ENCODE data around the gene ZBTB16.

ZBTB16 gene

DNA sequence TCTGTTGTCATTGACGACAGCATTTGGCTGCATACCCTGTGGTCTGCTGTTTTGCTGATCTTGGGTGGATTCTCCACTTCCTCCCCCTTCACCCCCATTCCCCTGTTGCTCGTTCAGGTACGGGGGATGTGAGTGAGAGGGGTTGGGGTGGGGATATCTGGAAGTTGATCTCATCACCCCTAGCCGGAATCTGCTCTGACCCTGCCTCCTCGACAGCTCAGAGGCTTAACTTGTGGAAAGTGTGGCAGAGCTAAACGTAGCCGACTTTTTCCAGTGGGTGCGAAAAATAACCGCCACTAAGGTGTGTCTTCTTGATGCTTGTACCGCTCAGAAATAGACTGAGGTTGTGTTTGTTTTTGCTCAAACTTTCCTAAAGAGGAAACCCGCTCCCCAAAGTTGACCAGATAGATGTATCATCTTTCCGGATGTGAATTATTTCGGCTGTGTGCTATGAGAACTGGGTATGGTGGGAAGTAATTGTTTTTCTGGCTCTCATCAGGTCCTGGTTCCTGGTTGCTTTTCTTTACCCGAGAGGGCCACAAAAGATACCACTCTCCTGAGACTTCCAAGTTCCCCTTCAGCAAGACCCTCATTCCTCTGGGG, 6.6 kb downstream of the ZBTB16 start:
- Histone ChIP-seq H3K27ac (no peak overlapping the region), H3K36me3 (no peaks in the 10 kb centered on the region), H3K9me3 (ENCODE audit: severe bottlenecking) (no peaks in the 10 kb centered on the region), H3K27me3 (ENCODE audit: insufficient read depth, low read depth, severe bottlenecking) (peaks cover 20% of the 10 kb centered on the region), H3K4me3 (ENCODE audit: low read depth, low read length) (no peak overlapping the region)
- no peak for DNase-seq
- TF ChIP-seq CTCF (IDR thresholded peaks at IDR 0.05; ENCODE audit: low read depth, low read length): no peak

DNA sequence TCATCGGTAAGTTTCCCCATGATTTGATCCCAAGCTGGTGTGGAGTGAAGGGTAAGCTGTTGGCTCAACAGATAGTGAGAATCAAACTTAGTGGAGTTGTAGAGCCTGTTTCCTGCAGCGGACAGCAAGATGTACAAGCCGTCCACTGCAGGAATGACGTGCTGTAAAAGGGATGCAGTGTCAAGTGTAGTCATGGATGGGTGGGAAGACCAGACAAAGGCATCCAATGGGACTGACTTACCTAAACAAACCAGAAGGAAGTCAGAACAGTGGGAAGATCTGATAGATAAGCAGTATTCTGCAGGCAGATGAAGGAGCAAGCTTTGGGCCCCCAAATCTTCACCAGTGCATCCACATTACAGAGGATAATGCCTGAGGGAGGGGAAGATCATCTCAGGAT, 8.8 kb downstream of the ZBTB16 start:
- DNase-seq: no peak
- no peak overlapping the region for H3K27ac ChIP-seq
- H3K4me3 ChIP-seq (ENCODE audit: low read depth, low read length): no peak overlapping the region
- H3K36me3 ChIP-seq: no peaks in the 10 kb centered on the region
- H3K27me3 ChIP-seq (ENCODE audit: insufficient read depth, low read depth, severe bottlenecking): peaks cover 4% of the 10 kb centered on the region
- no peaks in the 10 kb centered on the region for H3K9me3 ChIP-seq (ENCODE audit: severe bottlenecking)
- TF ChIP-seq CTCF (IDR thresholded peaks at IDR 0.05; ENCODE audit: low read depth, low read length): no peak

- no peak overlapping the region for H3K27ac ChIP-seq
- no peak overlapping the region for H3K4me3 ChIP-seq (ENCODE audit: low read depth, low read length)
- H3K27me3 ChIP-seq (ENCODE audit: insufficient read depth, low read depth, severe bottlenecking): no peaks in the 10 kb centered on the region
- H3K36me3 ChIP-seq: no peaks in the 10 kb centered on the region
- DNase-seq: no peak
- TF ChIP-seq CTCF (IDR thresholded peaks at IDR 0.05; ENCODE audit: low read depth, low read length): no peak
- H3K9me3 ChIP-seq (ENCODE audit: severe bottlenecking): no peaks in the 10 kb centered on the region
Measured at GRCh38 chr11:114070464-114071139, 11.1 kb downstream of the ZBTB16 start.

DNA sequence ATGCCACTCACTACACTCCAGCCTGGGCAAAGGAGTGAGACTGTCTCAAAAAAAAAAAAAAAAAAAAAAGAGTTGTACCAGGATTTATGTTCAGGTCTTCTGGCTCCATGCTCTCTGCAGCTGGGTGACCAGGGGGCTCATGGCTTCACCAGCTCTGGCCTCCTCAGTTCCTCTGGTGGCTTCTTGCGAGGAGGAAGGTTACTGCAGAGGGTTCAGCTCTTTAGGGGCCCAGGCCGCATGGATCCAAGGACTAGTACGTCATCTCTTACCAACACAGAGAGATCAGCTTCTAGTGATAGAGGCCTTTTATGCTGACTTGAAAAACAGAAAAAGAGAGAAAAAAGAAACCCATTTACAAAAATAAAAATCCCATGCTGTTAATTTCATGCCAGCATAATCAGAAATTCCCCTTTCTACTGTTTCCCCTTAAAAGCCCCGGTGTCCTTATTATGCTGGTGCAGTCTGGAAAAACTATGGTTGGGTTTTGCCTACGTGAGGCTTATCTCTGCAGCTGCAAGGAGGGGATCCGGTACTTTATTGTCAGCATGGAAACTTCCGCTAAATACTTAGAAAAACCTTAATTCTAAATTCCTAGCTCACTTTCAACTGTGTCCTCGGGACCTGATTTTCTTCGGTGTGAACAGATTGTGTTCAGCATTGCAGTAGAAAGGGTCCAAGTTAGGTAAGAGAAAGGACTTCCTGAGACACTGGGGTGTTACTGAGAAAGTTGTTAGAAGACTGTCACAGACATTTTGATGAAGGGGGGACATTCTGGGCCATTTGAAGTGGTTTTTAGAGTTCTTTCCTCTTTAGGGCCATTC, 13.7 kb downstream of the ZBTB16 start:
- Histone ChIP-seq H3K27ac (no peak overlapping the region), H3K36me3 (no peaks in the 10 kb centered on the region), H3K27me3 (ENCODE audit: insufficient read depth, low read depth, severe bottlenecking) (no peaks in the 10 kb centered on the region), H3K4me3 (ENCODE audit: low read depth, low read length) (no peak overlapping the region), H3K9me3 (ENCODE audit: severe bottlenecking) (no peaks in the 10 kb centered on the region)
- DNase-seq: no peak
- no peak for TF ChIP-seq CTCF (IDR thresholded peaks at IDR 0.05; ENCODE audit: low read depth, low read length)

GRCh38 chr11:114073828-114074381, 14.4 kb downstream of the ZBTB16 start:
- no peaks in the 10 kb centered on the region for H3K27me3 ChIP-seq (ENCODE audit: insufficient read depth, low read depth, severe bottlenecking)
- H3K9me3 ChIP-seq (ENCODE audit: severe bottlenecking): no peaks in the 10 kb centered on the region
- no peak for TF ChIP-seq CTCF (IDR thresholded peaks at IDR 0.05; ENCODE audit: low read depth, low read length)
- H3K4me3 ChIP-seq (ENCODE audit: low read depth, low read length): no peak overlapping the region
- no peak for DNase-seq
- H3K36me3 ChIP-seq: no peaks in the 10 kb centered on the region
- H3K27ac ChIP-seq: no peak overlapping the region

All from WERI-Rb-1 (cell line).